Astrocyte of the cerebellum (primary cell): Measurements from ENCODE around the gene TSHZ2.

Experiments used
- DNase-seq: peaks from one replicate; pipeline ENCODE4 v3.0.0-alpha.2; 2011; ENCODE audit warnings: low read depth
- H3K4me3 ChIP-seq: 2 replicates; pipeline ENCODE4 v1.5.1; 2011; ENCODE audit warnings: mild to moderate bottlenecking, low read depth, low read length, moderate library complexity
- CTCF ChIP-seq: IDR thresholded peaks from 2 replicates; pipeline ENCODE4 v1.5.1; 2012; ENCODE audit warnings: low read length, low read depth, moderate library complexity, mild to moderate bottlenecking; ENCODE audit errors: missing control alignments
- in situ Hi-C: cut with HindIII; loops from 2 replicates; pipeline ENCODE4 v1.10.0; 2017; ENCODE audit warnings: low sequenced_read_pairs

TSHZ2 gene

GRCh38 chr20:53055367-53056067, 83.4 kb downstream of the TSHZ2 start:
- no peak for DNase-seq
- no peak overlapping the region for H3K4me3 ChIP-seq
- TF ChIP-seq CTCF: no peak
- in situ Hi-C loops: no loop called here

- in situ Hi-C loops: no loop called here
- no peak for DNase-seq
- no peak for TF ChIP-seq CTCF
- H3K4me3 ChIP-seq: no peak overlapping the region
Measured at GRCh38 chr20:53057579-53057978, 85.4 kb downstream of the TSHZ2 start.

GRCh38 chr20:53059848-53060247, 87.7 kb downstream of the TSHZ2 start:
- no peak for TF ChIP-seq CTCF
- no peak overlapping the region for H3K4me3 ChIP-seq
- no peak for DNase-seq
- in situ Hi-C loops: no loop called here

GRCh38 chr20:53061192-53062108, 89.3 kb downstream of the TSHZ2 start:
- no peak overlapping the region for H3K4me3 ChIP-seq
- no peak for TF ChIP-seq CTCF
- in situ Hi-C loops: no loop called here
- DNase-seq: no peak

- in situ Hi-C loops: no loop called here
- H3K4me3 ChIP-seq: no peak overlapping the region
- no peak for DNase-seq
- TF ChIP-seq CTCF: no peak
Measured at GRCh38 chr20:53064935-53065334, 92.8 kb downstream of the TSHZ2 start.

GRCh38 chr20:53068241-53068640, 96.1 kb downstream of the TSHZ2 start:
- TF ChIP-seq CTCF: no peak
- DNase-seq: no peak
- in situ Hi-C loops: no loop called here
- no peak overlapping the region for H3K4me3 ChIP-seq
